Cardiac muscle cell (in vitro differentiated cells and primary cell): ENCODE data around the gene GPR85. TPM values are rescaled to one million over a fixed set of nuclear protein-coding genes. Genes with fewer than 3 reads are reported as not detected.

Experiments
- DNase-seq, 2 donors: peaks; one replicate each; pipeline versions ENCODE4 v3.0.0 to v3.0.0-alpha.2; 2010 to 2017; ENCODE audit warnings: low read depth in 1 of 2, low spot score in 1 of 2
- H3K27ac ChIP-seq: fragments of 200-600 bp; sonication (generic); 2 replicates; pipeline ENCODE4 v1.5.1; 2016
- H3K27me3 ChIP-seq: fragments of 200-600 bp; sonication (generic); 2 replicates; pipeline ENCODE4 v1.6.0; 2016; ENCODE audit warnings: control low read depth
- H3K36me3 ChIP-seq: fragments of 200-600 bp; sonication (generic); 2 replicates; pipeline ENCODE4 v1.5.1; 2016; ENCODE audit warnings: control low read depth
- H3K4me1 ChIP-seq: fragments of 200-600 bp; sonication (generic); 2 replicates; pipeline ENCODE4 v1.8.1; 2017; ENCODE audit warnings: low read depth, mild to moderate bottlenecking, mixed run types
- H3K4me3 ChIP-seq: fragments of 200-600 bp; sonication (generic); 2 replicates; pipeline ENCODE4 v1.5.1; 2016; ENCODE audit warnings: mild to moderate bottlenecking
- H3K9me3 ChIP-seq: fragments of 200-600 bp; sonication (generic); 2 replicates; pipeline ENCODE4 v1.5.1; 2017; ENCODE audit warnings: low read depth, mild to moderate bottlenecking, control low read depth
- CTCF ChIP-seq: IDR thresholded peaks from 2 replicates; pipeline ENCODE4 v1.5.1; 2012; ENCODE audit warnings: low read depth, mild to moderate bottlenecking, low read length
- polyA plus RNA-seq: library from polyadenylated mRNA; unstranded; fragments of >200 nt; fragmentation: Nextera tagmentation; extraction: Ambion mirVana; gene quantifications from 2 replicates; pipeline ENCODE4 v1.2.1, GENCODE V29; 2016
- total RNA-seq: library from RNA; depleted of rRNA; stranded (reverse); fragments of >200 nt; gene quantifications from 2 replicates; pipeline ENCODE4 v1.2.3, GENCODE V29; 2016

The GPR85 gene
- total and polyA plus RNA-seq, 2 experiments from 2014 or later = 0.80 TPM; not detected in 1

GRCh38 chr7:113109718-113110117 is 23.1 kb upstream of the GPR85 start:
- Histone ChIP-seq H3K27ac (no peak overlapping the region), H3K27me3 (no peaks in the 10 kb centered on the region), H3K36me3 (peaks cover 1% of the 10 kb centered on the region), H3K9me3 (peaks cover 2% of the 10 kb centered on the region), H3K4me1 (peaks cover 4% of the 10 kb centered on the region), H3K4me3 (no peak overlapping the region)
- TF ChIP-seq CTCF = no peak
- DNase-seq = no peak

DNA sequence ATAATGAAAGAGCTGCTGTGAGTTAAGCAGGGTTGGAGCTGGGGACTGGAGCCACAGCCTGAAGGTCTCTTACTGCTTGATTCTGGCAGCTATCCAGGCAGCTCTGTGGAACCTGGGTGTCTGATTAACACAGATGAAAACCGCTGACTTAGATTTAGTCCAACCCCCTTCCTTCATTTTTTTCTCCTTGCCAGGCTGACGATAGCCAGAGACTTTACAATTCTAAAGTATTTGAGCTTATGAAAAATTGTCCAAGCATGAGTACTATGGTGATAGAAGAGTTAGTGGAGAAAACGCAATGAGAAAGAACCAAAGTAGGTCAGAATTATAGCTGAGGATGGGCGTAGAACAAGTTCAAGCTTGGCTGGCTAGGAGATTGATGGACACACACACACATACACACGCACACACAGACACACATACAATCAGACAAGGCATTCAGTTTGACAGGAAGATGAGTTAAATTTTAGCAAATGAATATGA is 13.5 kb upstream of the GPR85 start:
- no peaks in the 10 kb centered on the region for H3K27me3 ChIP-seq
- TF ChIP-seq CTCF = no peak
- peak; percentile 75 to 88 for DNase-seq
- H3K36me3 ChIP-seq = no peaks in the 10 kb centered on the region
- H3K4me3 ChIP-seq = no peak overlapping the region
- peaks cover 6% of the 10 kb centered on the region for H3K4me1 ChIP-seq
- no peaks in the 10 kb centered on the region for H3K9me3 ChIP-seq
- H3K27ac ChIP-seq = no peak overlapping the region

GRCh38 chr7:113099284-113099919 is 12.8 kb upstream of the GPR85 start:
- H3K4me1 ChIP-seq = peaks cover 6% of the 10 kb centered on the region
- TF ChIP-seq CTCF = no peak
- no peak overlapping the region for H3K4me3 ChIP-seq
- no peak overlapping the region for H3K27ac ChIP-seq
- H3K27me3 ChIP-seq = no peaks in the 10 kb centered on the region
- peak in 1 of 2 donors; percentile 6 for DNase-seq
- no peaks in the 10 kb centered on the region for H3K36me3 ChIP-seq
- no peaks in the 10 kb centered on the region for H3K9me3 ChIP-seq

- Histone ChIP-seq H3K27ac (no peak overlapping the region), H3K9me3 (no peaks in the 10 kb centered on the region), H3K4me3 (no peak overlapping the region), H3K27me3 (no peaks in the 10 kb centered on the region), H3K4me1 (peaks cover 3% of the 10 kb centered on the region), H3K36me3 (no peaks in the 10 kb centered on the region)
- DNase-seq = no peak
- no peak for TF ChIP-seq CTCF
Observed at GRCh38 chr7:113094517-113095249, 8.1 kb upstream of the GPR85 start.

DNA sequence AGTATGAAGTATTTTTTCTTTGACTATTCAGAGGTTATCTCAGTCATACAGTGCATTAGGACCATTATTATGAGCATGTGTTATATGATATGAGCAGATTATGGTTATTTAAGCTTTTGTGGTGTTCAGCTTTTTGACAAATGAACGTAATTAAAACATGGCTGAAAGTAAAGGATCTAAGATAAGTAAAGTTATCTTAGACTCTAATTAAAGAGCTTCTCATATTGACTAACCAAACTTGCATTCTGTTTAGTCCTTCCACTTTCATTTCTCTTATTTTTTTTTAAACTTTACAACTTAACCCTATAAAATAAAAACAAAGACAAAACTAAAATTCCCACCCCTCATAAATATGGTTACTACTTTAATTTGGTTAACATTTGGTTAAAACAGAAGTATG is 6.9 kb upstream of the GPR85 start:
- no peak for TF ChIP-seq CTCF
- H3K9me3 ChIP-seq = no peaks in the 10 kb centered on the region
- H3K27ac ChIP-seq = no peak overlapping the region
- no peak for DNase-seq
- H3K4me1 ChIP-seq = no peaks in the 10 kb centered on the region
- H3K27me3 ChIP-seq = no peaks in the 10 kb centered on the region
- H3K4me3 ChIP-seq = no peak overlapping the region
- no peaks in the 10 kb centered on the region for H3K36me3 ChIP-seq
